Thyroid gland (tissue), 4 donors: ENCODE data around the gene TP73.

Source experiments
- CTCF ChIP-seq, 6 experiments: fragments of 200-600 bp in 3 of 6; fragments of 450-650 bp in 3 of 6; sonication (generic) in 3 of 6; IDR thresholded peaks; one replicate each; pipeline ENCODE4 v1.5.1; 2016 to 2019; ENCODE audit warnings: antibody characterized with exemption in 6 of 6, mild to moderate bottlenecking in 2 of 6, inconsistent platforms in 1 of 6, moderate library complexity in 1 of 6
- POLR2A ChIP-seq, 2 donors: fragments of 450-650 bp; IDR thresholded peaks; one replicate each; pipeline ENCODE4 v1.6.1; 2017; ENCODE audit warnings: antibody characterized with exemption in 2 of 2, mild to moderate bottlenecking in 2 of 2, moderate library complexity in 1 of 2

- TF ChIP-seq CTCF (IDR thresholded peaks at IDR 0.05) (no peak), POLR2A (IDR thresholded peaks at IDR 0.05) (no peak)
Measured at GRCh38 chr1:3745071-3745470, 92.8 kb downstream of the TP73 start.
